Activated naive CD4-positive, alpha-beta T cell (primary cell): ENCODE measurements around the gene CDK5RAP3.
"Not testable (repeated sequence)": the region's sequence is repeated elsewhere in the genome, so short reads cannot be mapped to it uniquely, and the experiment has no call there.

Experiments
- DNase-seq, 4 experiments: peaks; one replicate each; lab custom pipeline; 2025; lab: John Stamatoyannopoulos, UW

Gene CDK5RAP3

DNA sequence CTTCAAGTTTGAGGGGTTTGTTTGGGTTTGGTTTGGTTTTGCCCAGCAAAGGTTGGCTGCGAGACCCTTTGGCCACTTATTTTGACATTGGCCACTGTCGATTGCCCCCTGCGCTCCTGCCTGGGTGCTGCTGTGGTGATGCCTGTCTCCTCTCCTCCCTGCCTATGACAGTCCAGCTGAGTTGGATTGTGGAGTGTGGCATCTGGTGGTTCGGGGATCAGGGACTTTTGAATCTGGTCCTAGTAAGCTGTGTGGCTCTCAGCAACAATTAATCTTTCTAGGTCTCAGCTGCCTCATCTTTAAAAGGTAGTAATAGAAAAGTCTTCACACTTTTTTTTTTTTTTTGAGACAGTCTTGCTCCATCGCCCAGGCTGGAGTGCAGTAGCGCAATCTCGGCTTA is 27.1 kb downstream of the CDK5RAP3 start:
- no peak for DNase-seq

DNA sequence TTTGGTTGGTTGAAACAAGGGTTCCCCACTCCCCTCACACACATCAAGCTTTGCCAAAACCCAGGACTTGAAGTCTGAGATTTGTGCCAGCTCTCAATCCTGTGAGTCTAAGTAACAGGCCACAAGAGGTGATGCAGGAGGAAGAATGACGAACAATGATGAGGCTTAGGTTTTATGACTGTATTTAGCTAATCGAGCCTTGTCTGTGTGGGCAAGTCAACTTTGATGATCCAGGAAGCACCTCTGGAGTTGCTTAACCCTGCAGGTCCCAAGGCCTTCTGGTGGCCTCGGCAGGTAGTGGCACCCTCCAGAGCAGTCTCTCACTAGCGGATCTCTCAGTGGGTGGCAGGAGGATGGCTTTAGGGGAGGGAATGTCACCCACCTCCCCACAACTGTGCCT is 28.7 kb downstream of the CDK5RAP3 start:
- no peak for DNase-seq

DNA sequence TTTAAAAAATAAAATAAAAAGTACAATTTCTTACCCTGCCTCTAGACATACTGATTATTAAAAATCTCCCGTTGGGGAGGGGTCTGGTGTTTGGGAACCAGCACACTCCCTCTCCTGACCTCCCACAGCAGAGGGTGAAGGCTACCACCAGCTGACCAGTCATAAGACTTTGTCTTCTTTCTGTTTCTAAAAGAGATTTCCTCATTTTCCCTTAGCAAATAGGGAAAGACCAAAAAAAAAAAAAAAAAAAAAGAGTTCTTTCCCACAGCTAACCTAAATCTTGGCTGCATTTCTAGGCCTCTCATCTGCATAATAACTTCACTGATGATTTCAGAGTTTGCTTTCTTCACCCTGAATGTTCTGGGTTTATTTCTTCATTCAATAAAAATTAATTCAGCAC is 30.3 kb downstream of the CDK5RAP3 start:
- DNase-seq = no peak

DNA sequence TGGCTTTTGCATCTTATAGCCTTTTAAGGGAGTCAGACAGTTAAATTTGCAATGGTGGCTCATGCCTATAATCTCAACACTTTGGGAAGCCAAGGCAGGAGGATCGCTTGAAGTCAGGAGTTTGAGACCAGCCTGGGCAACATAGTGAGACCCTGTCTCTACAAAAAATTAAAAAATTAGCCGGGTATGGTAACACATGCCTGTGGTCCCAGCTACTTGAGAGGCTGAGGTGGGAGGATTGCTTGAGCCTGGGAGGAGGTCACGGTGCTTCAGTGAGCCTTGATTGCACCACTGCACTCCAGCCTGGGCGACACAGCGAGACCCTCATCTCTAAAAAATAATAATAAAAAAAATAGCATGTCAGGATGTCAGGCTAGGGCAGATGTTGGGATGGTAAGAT is 30.7 kb downstream of the CDK5RAP3 start:
- not testable (repeated sequence) for DNase-seq

DNA sequence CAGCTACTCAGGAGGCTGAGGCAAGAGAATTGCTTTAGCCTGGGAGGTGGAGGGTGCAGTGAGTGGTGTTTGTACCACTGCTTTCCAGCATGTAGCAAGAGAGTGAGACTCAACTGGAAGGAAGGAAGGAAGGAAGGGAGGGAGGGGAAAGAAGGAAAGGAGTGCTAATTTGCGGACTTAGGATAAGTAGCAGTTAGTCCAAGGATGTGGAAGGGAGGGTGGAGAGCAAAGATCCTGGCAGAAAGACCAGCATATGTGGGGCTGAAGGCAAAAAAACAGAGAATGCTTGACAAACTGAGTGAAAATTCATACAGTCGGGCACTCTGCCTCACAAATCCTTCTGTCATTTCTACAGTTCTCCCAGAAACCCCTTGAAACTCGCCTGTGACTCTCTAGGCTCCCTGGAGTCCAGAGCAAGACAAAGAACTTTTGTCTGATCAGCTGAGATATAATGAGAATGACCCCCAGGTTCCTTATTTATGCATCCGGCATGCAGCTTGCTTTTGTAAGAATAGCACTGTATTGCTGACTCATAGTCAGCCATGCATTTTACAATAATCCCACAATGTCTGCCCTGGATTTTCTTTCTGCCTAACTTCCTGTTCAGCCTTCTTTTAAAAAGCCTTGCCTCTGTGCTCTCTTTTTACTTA is 31.5 kb downstream of the CDK5RAP3 start:
- DNase-seq = no peak

DNA sequence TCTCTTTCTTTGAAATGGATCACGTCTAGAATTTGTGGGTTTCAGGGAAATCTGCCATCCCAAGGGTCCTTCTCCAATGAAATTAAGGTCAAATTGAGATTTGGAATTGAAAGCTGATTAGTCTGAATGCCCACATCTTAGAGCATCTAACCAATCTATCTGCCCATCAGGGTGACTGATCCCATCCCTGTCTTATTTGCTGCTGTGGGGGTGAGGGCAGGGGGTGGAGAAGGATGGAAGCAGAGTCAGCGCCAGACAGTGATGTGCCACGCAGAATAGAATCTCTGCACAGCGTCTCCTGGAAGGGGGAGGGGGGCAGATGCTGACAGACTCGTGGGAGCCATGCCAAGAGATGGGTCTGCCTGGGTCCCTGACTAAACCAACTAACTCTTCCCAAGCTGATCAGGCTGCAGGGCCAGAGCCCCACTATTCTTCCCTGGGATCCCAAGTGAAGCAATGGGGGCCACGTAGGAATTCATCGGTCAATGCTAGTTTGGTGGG is 32.1 kb downstream of the CDK5RAP3 start:
- DNase-seq = no peak

DNA sequence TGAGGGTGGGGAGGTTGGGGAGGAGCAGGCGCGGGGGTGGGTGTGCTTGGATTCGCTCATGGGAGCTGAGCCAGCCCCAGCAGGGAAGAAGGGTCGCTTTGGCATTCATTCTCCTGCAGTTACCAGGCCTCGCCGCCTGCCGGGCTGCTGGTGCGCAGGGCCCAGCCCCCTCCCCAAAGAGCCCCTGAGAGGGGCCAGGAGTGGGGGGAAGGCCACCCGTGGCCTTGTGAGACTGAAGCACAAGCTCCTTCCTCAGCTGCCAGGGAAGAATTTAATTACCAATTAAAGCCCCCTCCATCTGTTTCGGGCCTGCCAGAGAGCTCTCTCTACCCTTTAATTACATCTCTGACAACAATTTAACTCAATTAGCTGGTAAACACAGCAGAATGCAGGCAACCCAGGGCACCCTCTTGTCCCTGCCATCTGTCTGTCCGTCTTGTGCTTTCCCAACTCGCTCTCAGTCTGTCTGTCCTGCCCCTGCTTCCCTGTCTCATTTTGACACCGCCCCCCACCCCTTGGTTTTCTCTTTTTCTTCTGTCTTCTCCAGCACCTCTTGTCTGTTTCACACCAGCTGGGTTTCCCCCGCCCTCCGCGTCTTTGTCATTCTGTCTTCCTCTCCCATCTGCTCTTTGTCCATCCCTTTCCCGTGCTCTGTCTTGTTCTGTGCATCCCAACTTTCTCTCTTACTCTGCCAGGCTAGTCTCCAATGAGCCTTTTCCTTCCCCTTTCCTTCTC is 32.7 kb downstream of the CDK5RAP3 start:
- DNase-seq = no peak

DNA sequence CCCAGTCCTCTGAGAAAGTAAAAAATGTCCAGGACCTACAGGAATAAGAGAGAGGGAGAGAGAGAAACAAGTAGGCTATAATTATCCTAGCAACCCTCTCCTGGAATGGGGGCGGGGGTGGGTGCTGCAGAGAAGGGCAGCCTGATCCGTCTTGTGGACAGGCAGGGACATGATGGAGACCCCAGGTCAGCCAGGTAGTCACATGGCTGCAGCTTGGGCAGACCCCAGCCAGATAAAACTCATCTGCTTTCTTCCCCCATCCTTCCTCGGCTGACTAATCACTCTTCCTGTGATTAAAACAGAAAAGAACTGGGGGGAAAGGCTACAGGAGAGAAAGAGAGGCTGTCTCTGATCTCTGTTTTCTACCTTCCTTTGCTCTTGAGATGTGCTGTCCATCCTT is 34.1 kb downstream of the CDK5RAP3 start:
- DNase-seq = no peak

- no peak for DNase-seq
Measured at GRCh38 chr17:48006936-48007709, 36.2 kb downstream of the CDK5RAP3 start.

GRCh38 chr17:48010193-48010592 is 39.3 kb downstream of the CDK5RAP3 start:
- no peak for DNase-seq

DNA sequence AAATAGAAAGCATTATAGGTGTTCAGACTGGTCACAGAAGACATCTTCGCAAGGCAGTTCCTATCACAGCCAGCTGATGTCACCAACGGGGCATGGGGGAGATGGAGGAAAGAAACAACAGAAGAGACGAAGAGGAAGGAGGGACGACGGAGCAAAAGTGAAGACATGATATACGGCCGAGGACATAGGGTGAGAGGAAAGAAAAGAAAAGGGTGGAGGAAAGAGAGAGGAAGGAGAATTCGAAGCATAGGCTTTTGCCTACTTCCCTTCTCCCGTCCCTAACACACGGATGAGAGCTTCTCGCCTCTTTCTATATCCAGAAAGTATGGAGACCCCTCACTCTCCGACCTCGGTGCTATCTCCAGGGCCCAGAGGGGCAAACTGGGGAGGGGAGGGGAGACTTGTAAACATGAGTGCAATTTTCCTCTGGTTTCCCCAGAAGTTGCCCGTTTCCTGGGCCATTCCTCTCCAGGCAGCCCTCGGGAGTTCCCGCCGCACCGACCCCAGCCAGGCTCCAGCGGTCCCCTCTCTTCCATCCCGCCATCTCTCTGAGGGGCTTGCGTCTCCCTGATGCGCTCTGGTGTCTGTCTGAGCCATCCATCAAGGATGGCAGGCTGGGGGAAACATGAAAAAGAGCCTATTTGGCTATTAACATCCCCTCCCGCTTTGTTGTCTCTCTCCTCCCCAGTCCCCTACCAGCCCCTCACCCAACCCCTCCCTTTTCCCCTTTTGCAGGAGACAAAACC is 40.7 kb downstream of the CDK5RAP3 start:
- peak in 1 of 4 experiments; percentile 8 for DNase-seq

- DNase-seq = peak in 2 of 4 experiments; percentile 21 to 51
Measured at GRCh38 chr17:48012151-48012520, 41.2 kb downstream of the CDK5RAP3 start.

- DNase-seq = no peak
Measured at GRCh38 chr17:48012654-48013053, 41.7 kb downstream of the CDK5RAP3 start.

DNA sequence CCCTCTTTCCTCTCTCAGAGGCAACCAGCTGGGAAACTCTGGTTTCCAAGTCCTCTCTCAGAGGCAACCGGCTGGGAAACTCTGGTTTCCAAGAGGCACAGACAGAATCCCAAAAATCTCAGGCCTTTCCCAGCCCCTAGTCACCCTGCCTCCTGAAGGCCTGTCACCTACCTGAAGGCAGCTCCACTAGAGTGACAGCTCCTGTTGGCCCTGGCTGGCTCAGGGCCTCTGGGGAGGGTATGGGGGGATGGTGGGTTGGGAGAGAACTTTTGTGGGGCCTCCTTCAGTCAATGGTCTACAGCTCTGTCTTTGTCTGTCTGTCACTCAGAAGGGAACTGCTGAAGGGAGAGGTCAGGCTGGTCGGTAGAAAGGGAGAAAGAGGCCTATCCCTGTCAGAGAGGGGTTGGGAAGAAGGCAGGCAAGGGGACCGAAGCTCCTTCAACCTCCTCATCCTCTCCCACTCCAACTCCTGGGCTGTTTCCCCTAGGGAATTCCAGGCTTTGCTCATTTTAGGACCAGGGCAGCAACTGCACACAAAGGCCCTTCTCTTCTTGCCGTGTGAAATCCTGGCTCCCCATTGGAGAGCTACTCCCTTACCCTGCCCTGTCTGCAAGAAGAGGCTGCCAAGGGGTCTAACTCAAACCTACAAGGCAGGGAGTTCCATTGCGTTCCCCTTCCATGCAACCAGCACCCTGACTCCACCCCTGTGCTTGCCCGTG is 43.1 kb downstream of the CDK5RAP3 start:
- DNase-seq = no peak

- DNase-seq = no peak
Measured at GRCh38 chr17:48014595-48015111, 43.7 kb downstream of the CDK5RAP3 start.

DNA sequence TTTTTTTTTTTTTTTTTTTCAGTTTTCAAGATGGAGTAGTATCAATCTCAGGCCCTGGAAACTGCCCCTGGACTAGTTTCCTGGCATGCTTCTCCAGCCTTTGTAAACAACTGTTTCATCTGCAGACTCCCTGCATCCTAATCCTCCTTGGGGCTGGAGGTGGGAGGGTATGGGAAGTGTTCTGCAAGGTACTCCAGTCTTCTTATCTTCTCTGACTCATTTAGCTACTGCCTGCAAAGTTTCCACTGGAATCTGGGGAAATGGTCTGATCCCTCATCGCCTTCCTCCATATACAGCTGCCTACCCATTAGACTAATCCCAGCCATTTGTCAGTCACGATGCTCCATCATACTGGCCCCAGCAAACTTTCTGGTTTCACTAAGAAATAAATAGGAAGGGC is 45.2 kb downstream of the CDK5RAP3 start:
- DNase-seq = no peak

DNA sequence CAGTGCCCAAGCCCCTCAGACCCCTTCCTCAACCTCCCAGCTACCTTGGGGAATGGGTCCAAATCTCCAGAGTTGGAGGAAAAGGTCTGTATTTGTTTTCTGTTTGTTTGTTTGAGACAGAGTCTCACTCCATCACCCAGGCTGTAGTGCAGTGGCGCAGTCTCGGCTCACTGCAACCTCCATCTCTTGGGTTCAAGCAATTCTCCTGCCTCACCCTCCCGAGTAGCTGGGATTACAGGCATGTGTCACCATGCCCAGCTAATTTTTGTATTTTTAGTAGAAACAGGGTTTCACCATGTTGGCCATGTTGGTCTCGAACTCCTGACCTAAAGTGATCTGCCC is 46.9 kb downstream of the CDK5RAP3 start:
- not testable (repeated sequence) for DNase-seq

- no peak for DNase-seq
Measured at GRCh38 chr17:48021934-48022333, 51.0 kb downstream of the CDK5RAP3 start.

DNA sequence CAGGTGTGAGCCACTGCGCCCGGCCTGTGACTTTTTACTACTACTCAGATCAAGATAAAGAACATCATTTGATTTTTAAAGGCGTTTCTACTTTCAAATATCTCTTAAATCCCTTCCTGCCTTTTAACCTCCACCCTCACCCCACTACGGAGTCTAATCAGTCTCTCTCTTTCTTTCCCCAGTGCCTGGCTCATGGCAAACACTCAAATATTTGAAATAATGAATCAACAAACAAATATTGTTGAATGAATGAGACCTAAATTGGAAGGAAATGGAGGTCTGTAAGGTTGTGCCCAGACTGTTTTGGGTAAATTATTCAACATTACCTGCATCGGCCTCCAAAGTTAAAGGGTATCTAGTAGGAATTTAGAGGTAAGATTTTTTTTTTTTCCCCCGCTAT is 52.0 kb downstream of the CDK5RAP3 start:
- no peak for DNase-seq

DNA sequence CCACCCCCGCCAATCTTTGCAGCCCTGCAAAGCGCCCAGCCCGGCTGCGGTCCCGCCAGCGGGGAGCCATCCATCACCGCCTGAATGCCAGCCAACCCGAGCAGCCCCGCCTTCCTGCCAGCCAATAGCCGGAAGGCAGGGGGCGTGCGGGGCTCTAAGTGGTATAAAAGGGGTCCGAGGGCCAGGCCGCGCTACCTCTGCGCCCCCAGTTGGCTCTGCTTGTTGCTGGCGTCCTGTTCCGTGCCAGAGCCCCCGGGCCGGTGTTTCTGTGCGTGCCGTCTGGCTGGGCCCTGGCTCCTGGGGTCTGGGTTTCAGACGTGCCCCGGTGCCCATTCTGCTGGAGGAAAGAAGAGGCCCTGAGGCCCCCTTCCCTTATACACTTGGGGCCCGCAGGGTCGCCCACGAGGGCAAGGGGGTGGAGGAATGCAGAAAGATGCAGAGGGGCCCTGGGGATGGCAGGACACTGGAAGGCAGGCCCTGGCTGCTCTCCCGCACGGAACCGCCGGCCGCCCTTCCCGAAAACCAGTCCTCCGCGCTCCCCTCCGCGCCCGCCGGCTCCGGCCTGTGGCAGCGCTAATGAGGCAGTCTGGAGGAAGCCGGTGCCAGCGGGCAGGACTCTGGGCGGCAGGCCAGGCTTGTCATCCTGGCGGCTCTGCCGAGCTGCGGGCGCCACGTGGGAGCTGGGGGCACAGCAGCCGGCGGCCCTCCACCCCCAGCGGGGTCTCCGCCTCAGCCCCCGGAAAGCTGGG is 52.7 kb downstream of the CDK5RAP3 start:
- DNase-seq = no peak
